OCI-LY1 (cell line): Measurements from ENCODE around the gene RANGAP1.

Experiments
- H2AFZ ChIP-seq: fragments of 200-600 bp; sonication (generic), shearing (Covaris generic); 2 replicates; pipeline ENCODE4 v1.6.0; 2014; ENCODE audit warnings: antibody characterized with exemption, mild to moderate bottlenecking, low read length
- H3F3A ChIP-seq: fragments of 200-600 bp; sonication (generic), shearing (Covaris generic); 2 replicates; pipeline ENCODE4 v1.6.0; 2014; ENCODE audit warnings: mild to moderate bottlenecking, antibody characterized with exemption, low read length, moderate library complexity; ENCODE audit not compliant: insufficient read depth
- H3K27ac ChIP-seq: fragments of 200-600 bp; sonication (generic); 2 replicates; pipeline ENCODE4 v1.5.1; 2014; ENCODE audit warnings: low read length, mixed run types, mild to moderate bottlenecking, low read depth; ENCODE audit not compliant: poor library complexity, severe bottlenecking
- H3K27me3 ChIP-seq: fragments of 200-600 bp; sonication (generic); 2 replicates; pipeline ENCODE4 v1.6.0; 2014; ENCODE audit warnings: antibody characterized with exemption, mild to moderate bottlenecking, low read length, moderate library complexity; ENCODE audit not compliant: insufficient read depth
- H3K36me3 ChIP-seq: fragments of 200-600 bp; sonication (generic); 2 replicates; pipeline ENCODE4 v1.6.1; 2014; ENCODE audit warnings: mild to moderate bottlenecking, antibody characterized with exemption, low read length, moderate library complexity, mixed read lengths; ENCODE audit not compliant: insufficient read depth
- H3K4me1 ChIP-seq: fragments of 200-600 bp; sonication (generic); 2 replicates; pipeline ENCODE4 v1.5.1; 2014; ENCODE audit warnings: mild to moderate bottlenecking, low read length, moderate library complexity; ENCODE audit not compliant: insufficient read depth, severe bottlenecking
- H3K4me2 ChIP-seq: fragments of 200-600 bp; sonication (generic), shearing (Covaris generic); 2 replicates; pipeline ENCODE4 v1.6.1; 2014; ENCODE audit warnings: low read length
- H3K4me3 ChIP-seq: fragments of 200-600 bp; sonication (generic); 2 replicates; pipeline ENCODE4 v1.5.1; 2014; ENCODE audit warnings: low read length, low read depth, mild to moderate bottlenecking, mixed read lengths; ENCODE audit not compliant: poor library complexity, severe bottlenecking
- H3K79me2 ChIP-seq: fragments of 200-600 bp; shearing (Covaris generic); 2 replicates; pipeline ENCODE4 v1.6.1; 2016; ENCODE audit warnings: mixed run types, low read length, mixed read lengths; ENCODE audit not compliant: insufficient read depth
- H3K9ac ChIP-seq: fragments of 200-600 bp; sonication (generic), shearing (Covaris generic); 2 replicates; pipeline ENCODE4 v1.6.1; 2014; ENCODE audit warnings: mild to moderate bottlenecking, low read length, mixed read lengths
- H3K9me2 ChIP-seq: fragments of 200-600 bp; sonication (generic), shearing (Covaris generic); 2 replicates; pipeline ENCODE4 v1.6.1; 2014; ENCODE audit warnings: low read depth, mild to moderate bottlenecking, low read length, mixed read lengths
- H3K9me3 ChIP-seq: fragments of 200-600 bp; shearing (Covaris generic); 2 replicates; pipeline ENCODE4 v1.6.1; 2014; ENCODE audit warnings: low read length, mixed read lengths
- H4K20me1 ChIP-seq: fragments of 200-600 bp; sonication (generic), shearing (Covaris generic); 2 replicates; pipeline ENCODE4 v1.6.0; 2016; ENCODE audit warnings: mild to moderate bottlenecking, low read length; ENCODE audit not compliant: insufficient read depth
- CTCF ChIP-seq: fragments of 200-600 bp; sonication (generic), shearing (Covaris generic); IDR thresholded peaks from 2 replicates; pipeline ENCODE4 v1.5.1; 2017; ENCODE audit warnings: mild to moderate bottlenecking, antibody characterized with exemption, low read length, moderate library complexity, mixed read lengths
- EZH2 ChIP-seq: fragments of 200-600 bp; sonication (generic), shearing (Covaris generic); IDR thresholded peaks from 2 replicates; pipeline ENCODE4 v1.8.0; 2017; ENCODE audit warnings: borderline replicate concordance, mixed run types, mild to moderate bottlenecking, antibody characterized with exemption, low read length, moderate library complexity, mixed read lengths

Gene RANGAP1

GRCh38 chr22:41310336-41310735 lies 24.3 kb upstream of the RANGAP1 start:
- Histone ChIP-seq H3K4me3 (no peak overlapping the region), H2AFZ (no peak overlapping the region), H3K4me1 (no peaks in the 10 kb centered on the region), H3K36me3 (peaks cover 16% of the 10 kb centered on the region; the same call in 1 of the 2 replicates), H4K20me1 (no peaks in the 10 kb centered on the region), H3K9me3 (no peaks in the 10 kb centered on the region), H3K27ac (no peak overlapping the region), H3K9ac (no peak overlapping the region), H3K27me3 (no peaks in the 10 kb centered on the region), H3F3A (no peaks in the 10 kb centered on the region), H3K4me2 (no peak overlapping the region), H3K9me2 (no peaks in the 10 kb centered on the region), H3K79me2 (peaks cover 26% of the 10 kb centered on the region)
- TF ChIP-seq EZH2 (no peak), CTCF (no peak)

- peaks cover 36% of the 10 kb centered on the region for H3K79me2 ChIP-seq
- H3F3A ChIP-seq, result no peaks in the 10 kb centered on the region
- H3K9me2 ChIP-seq, result no peaks in the 10 kb centered on the region
- H3K4me1 ChIP-seq, result no peaks in the 10 kb centered on the region
- peaks cover 26% of the 10 kb centered on the region; the same call in 1 of the 2 replicates for H3K36me3 ChIP-seq
- no peaks in the 10 kb centered on the region for H3K9me3 ChIP-seq
- no peak for TF ChIP-seq CTCF
- TF ChIP-seq EZH2, result no peak
- no peak overlapping the region for H2AFZ ChIP-seq
- no peak overlapping the region for H3K4me3 ChIP-seq
- H3K9ac ChIP-seq, result no peak overlapping the region
- no peak overlapping the region for H3K4me2 ChIP-seq
- no peak overlapping the region for H3K27ac ChIP-seq
- H3K27me3 ChIP-seq, result no peaks in the 10 kb centered on the region
- no peaks in the 10 kb centered on the region for H4K20me1 ChIP-seq
These were observed 22.6 kb upstream of the RANGAP1 start for GRCh38 chr22:41308544-41308947.

GRCh38 chr22:41308054-41308453 lies 22.1 kb upstream of the RANGAP1 start:
- H3K27me3 ChIP-seq, result no peaks in the 10 kb centered on the region
- H3K9me3 ChIP-seq, result no peaks in the 10 kb centered on the region
- no peaks in the 10 kb centered on the region for H3K9me2 ChIP-seq
- H3K36me3 ChIP-seq, result peaks cover 26% of the 10 kb centered on the region; the same call in 1 of the 2 replicates
- no peak overlapping the region for H3K4me3 ChIP-seq
- peaks cover 3% of the 10 kb centered on the region for H3K4me1 ChIP-seq
- H3K4me2 ChIP-seq, result no peak overlapping the region
- no peak overlapping the region for H2AFZ ChIP-seq
- TF ChIP-seq EZH2 (no peak), CTCF (no peak)
- no peaks in the 10 kb centered on the region for H4K20me1 ChIP-seq
- no peak overlapping the region for H3K27ac ChIP-seq
- no peaks in the 10 kb centered on the region for H3F3A ChIP-seq
- peaks cover 37% of the 10 kb centered on the region for H3K79me2 ChIP-seq
- H3K9ac ChIP-seq, result no peak overlapping the region
